OCI-LY3 (cell line): ENCODE results near the gene SPINK4.
A peak's percentile ranks its signal among the peaks of the same experiment; 100 is the strongest.

Experiments used
- EZH2phosphoT487 ChIP-seq: fragments of 200-600 bp; shearing (Covaris generic); IDR thresholded peaks from 2 replicates; pipeline ENCODE4 v1.6.1; 2018; ENCODE audit warnings: antibody characterized with exemption, mixed run types, low read depth
- TF ChIP-seq, protein P1 (sequence below): fragments of 200-600, 300-600 bp; sonication (generic); IDR thresholded peaks from 2 replicates; pipeline ENCODE4 v1.5.1; 2014; ENCODE audit warnings: antibody characterized with exemption, low read length, low read depth

DNA sequence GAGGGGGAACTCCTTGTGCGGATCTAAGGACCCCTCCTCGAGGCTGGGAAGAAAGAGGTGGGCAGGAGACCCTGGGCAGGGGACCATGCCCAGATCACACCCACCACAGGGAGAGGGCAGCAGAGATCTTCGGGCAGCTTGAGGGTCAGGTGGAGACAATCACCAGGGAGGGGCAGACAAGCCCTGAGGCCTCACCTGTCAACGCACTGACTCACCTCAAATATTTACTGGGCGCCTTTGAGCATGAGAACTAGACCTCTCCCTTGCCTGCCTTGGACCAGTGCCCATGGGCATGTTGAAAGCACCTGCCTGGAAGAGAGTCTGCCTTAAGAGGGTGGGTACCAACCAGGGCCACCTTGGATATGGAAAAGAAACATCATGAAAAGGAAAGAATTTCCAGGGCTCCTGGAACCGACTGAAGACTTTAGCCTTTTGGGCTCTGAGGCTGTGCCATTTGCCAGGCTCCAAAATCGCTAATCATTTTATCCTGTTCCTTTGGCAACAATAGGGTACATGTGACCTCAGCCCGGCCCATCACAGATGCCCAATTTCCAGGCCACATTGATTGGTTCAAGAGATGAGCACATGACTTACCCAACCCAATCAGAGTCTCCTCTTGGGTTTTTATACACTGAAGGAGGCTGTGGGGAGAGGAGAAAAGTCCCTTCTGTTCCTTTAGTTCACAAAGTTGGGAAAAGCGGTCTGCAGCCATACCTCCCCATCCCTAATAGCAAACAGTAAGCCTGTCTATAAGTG is 10.4 kb upstream of the SPINK4 start:
- TF ChIP-seq, protein P1, sequence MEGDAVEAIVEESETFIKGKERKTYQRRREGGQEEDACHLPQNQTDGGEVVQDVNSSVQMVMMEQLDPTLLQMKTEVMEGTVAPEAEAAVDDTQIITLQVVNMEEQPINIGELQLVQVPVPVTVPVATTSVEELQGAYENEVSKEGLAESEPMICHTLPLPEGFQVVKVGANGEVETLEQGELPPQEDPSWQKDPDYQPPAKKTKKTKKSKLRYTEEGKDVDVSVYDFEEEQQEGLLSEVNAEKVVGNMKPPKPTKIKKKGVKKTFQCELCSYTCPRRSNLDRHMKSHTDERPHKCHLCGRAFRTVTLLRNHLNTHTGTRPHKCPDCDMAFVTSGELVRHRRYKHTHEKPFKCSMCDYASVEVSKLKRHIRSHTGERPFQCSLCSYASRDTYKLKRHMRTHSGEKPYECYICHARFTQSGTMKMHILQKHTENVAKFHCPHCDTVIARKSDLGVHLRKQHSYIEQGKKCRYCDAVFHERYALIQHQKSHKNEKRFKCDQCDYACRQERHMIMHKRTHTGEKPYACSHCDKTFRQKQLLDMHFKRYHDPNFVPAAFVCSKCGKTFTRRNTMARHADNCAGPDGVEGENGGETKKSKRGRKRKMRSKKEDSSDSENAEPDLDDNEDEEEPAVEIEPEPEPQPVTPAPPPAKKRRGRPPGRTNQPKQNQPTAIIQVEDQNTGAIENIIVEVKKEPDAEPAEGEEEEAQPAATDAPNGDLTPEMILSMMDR = peak; percentile 48
- TF ChIP-seq EZH2phosphoT487 = no peak
